Activated CD8-positive, alpha-beta memory T cell treated with anti-CD3 and anti-CD28 coated beads for 4 hours (primary cell): ENCODE measurements around the gene FOS.
"Not testable (repeated sequence)": the region's sequence is repeated elsewhere in the genome, so short reads cannot be mapped to it uniquely, and the experiment has no call there.

Experiments
- DNase-seq, 2 donors: peaks; one replicate each; pipeline ENCODE4 v3.0.0-alpha.2; 2020; ENCODE audit warnings: low read depth in 2 of 2

Gene FOS

GRCh38 chr14:75278422-75279152, at the start of gene FOS:
Gene FOS, plus strand, starts transcription at chr14:75278828. Its CDS starts 155 bp downstream, at chr14:75278983.
- peak; percentile 79 to 86 for DNase-seq

- no peak for DNase-seq
Measured at GRCh38 chr14:75229661-75230139, 48.9 kb upstream of the FOS start.

- peak; percentile 26 to 30 for DNase-seq
Measured at GRCh38 chr14:75230140-75230792, 48.4 kb upstream of the FOS start.

GRCh38 chr14:75231320-75231719, 47.3 kb upstream of the FOS start:
- DNase-seq: no peak

- DNase-seq: no peak
Measured at GRCh38 chr14:75232191-75232590, 46.4 kb upstream of the FOS start.

GRCh38 chr14:75232597-75232996, 46.0 kb upstream of the FOS start:
- DNase-seq: peak in 1 of 2 donors; percentile 20

GRCh38 chr14:75234173-75235115, 44.2 kb upstream of the FOS start:
- no peak for DNase-seq

- DNase-seq: not testable (repeated sequence)
Measured at GRCh38 chr14:75235198-75235597, 43.4 kb upstream of the FOS start.

- DNase-seq: no peak
Measured at GRCh38 chr14:75236467-75236866, 42.2 kb upstream of the FOS start.

GRCh38 chr14:75236901-75237419, 41.7 kb upstream of the FOS start:
- DNase-seq: no peak

- DNase-seq: no peak
Measured at GRCh38 chr14:75238756-75239455, 39.7 kb upstream of the FOS start.

- no peak for DNase-seq
Measured at GRCh38 chr14:75240781-75241180, 37.8 kb upstream of the FOS start.

- no peak for DNase-seq
Measured at GRCh38 chr14:75242546-75243273, 35.9 kb upstream of the FOS start.

GRCh38 chr14:75244121-75244520, 34.5 kb upstream of the FOS start:
- no peak for DNase-seq

- no peak for DNase-seq
Measured at GRCh38 chr14:75246546-75247285, 31.9 kb upstream of the FOS start.

- DNase-seq: peak; percentile 39 to 53
Measured at GRCh38 chr14:75247286-75247922, 31.2 kb upstream of the FOS start.

- no peak for DNase-seq
Measured at GRCh38 chr14:75247939-75248338, 30.7 kb upstream of the FOS start.

GRCh38 chr14:75249251-75249957, 29.2 kb upstream of the FOS start:
- peak; percentile 67 to 80 for DNase-seq

GRCh38 chr14:75249958-75250336, 28.7 kb upstream of the FOS start:
- DNase-seq: no peak
